ENCODE results near the gene TMEM120B. TPM values are rescaled to one million over a fixed set of nuclear protein-coding genes. Genes with fewer than 3 reads are reported as not detected.

TMEM120B gene
- total RNA-seq, 1 experiment from 2014 or later, result 8.7 TPM

GRCh38 chr12:121795034-121795968 is 82.7 kb downstream of the TMEM120B start:
- Histone ChIP-seq H3K27me3 (ENCODE audit: low read length) (no peaks in the 10 kb centered on the region), H2AFZ (ENCODE audit: low read length) (no peak overlapping the region), H3K27ac (ENCODE audit: low read length) (no peak overlapping the region), H3K4me2 (ENCODE audit: low read depth, low read length, poor library complexity, severe bottlenecking) (peak overlapping the region; percentile 60), H3K4me1 (ENCODE audit: low read length) (peaks cover 45% of the 10 kb centered on the region), H3K4me3 (ENCODE audit: low read length) (peak overlapping the region; percentile 55; the same call in 1 of the 2 replicates), H3K9me3 (ENCODE audit: low read length) (no peaks in the 10 kb centered on the region), H3K9ac (ENCODE audit: low read length) (peak overlapping the region; percentile 56), H3K36me3 (ENCODE audit: insufficient read depth, low read length) (no peaks in the 10 kb centered on the region), H4K20me1 (ENCODE audit: insufficient read depth, low read depth, low read length) (peaks cover 4% of the 10 kb centered on the region; the same call in 1 of the 2 replicates), H3K79me2 (ENCODE audit: low read length) (no peaks in the 10 kb centered on the region), H3K9me2 (replicated peaks; ENCODE audit: insufficient read depth, low read length) (no peaks in the 10 kb centered on the region)
- peak; percentile 90 for DNase-seq

- Histone ChIP-seq H3K9me2 (replicated peaks; ENCODE audit: insufficient read depth, low read length) (no peaks in the 10 kb centered on the region), H3K9ac (ENCODE audit: low read length) (no peak overlapping the region), H2AFZ (ENCODE audit: low read length) (no peak overlapping the region), H3K4me3 (ENCODE audit: low read length) (no peak overlapping the region), H4K20me1 (ENCODE audit: insufficient read depth, low read depth, low read length) (peaks cover 4% of the 10 kb centered on the region; the same call in 1 of the 2 replicates), H3K4me1 (ENCODE audit: low read length) (peaks cover 58% of the 10 kb centered on the region), H3K9me3 (ENCODE audit: low read length) (no peaks in the 10 kb centered on the region), H3K4me2 (ENCODE audit: low read depth, low read length, poor library complexity, severe bottlenecking) (no peak overlapping the region), H3K36me3 (ENCODE audit: insufficient read depth, low read length) (no peaks in the 10 kb centered on the region), H3K27me3 (ENCODE audit: low read length) (no peaks in the 10 kb centered on the region), H3K79me2 (ENCODE audit: low read length) (no peaks in the 10 kb centered on the region), H3K27ac (ENCODE audit: low read length) (no peak overlapping the region)
- no peak for DNase-seq
These were observed 84.6 kb downstream of the TMEM120B start for GRCh38 chr12:121796855-121797751.

- H3K9ac ChIP-seq (ENCODE audit: low read length), result no peak overlapping the region
- no peak overlapping the region for H3K27ac ChIP-seq (ENCODE audit: low read length)
- H3K79me2 ChIP-seq (ENCODE audit: low read length), result no peaks in the 10 kb centered on the region
- H3K27me3 ChIP-seq (ENCODE audit: low read length), result no peaks in the 10 kb centered on the region
- H2AFZ ChIP-seq (ENCODE audit: low read length), result no peak overlapping the region
- H3K4me1 ChIP-seq (ENCODE audit: low read length), result peaks cover 60% of the 10 kb centered on the region
- peak; percentile 38 for DNase-seq
- no peak overlapping the region for H3K4me3 ChIP-seq (ENCODE audit: low read length)
- H3K9me3 ChIP-seq (ENCODE audit: low read length), result no peaks in the 10 kb centered on the region
- H3K36me3 ChIP-seq (ENCODE audit: insufficient read depth, low read length), result no peaks in the 10 kb centered on the region
- H3K4me2 ChIP-seq (ENCODE audit: low read depth, low read length, poor library complexity, severe bottlenecking), result no peak overlapping the region
- H3K9me2 ChIP-seq (replicated peaks; ENCODE audit: insufficient read depth, low read length), result no peaks in the 10 kb centered on the region
- H4K20me1 ChIP-seq (ENCODE audit: insufficient read depth, low read depth, low read length), result peaks cover 4% of the 10 kb centered on the region; the same call in 1 of the 2 replicates
These were observed 85.6 kb downstream of the TMEM120B start for GRCh38 chr12:121797937-121798786.

GRCh38 chr12:121798787-121799155 is 86.2 kb downstream of the TMEM120B start:
- Histone ChIP-seq H2AFZ (ENCODE audit: low read length) (no peak overlapping the region), H3K36me3 (ENCODE audit: insufficient read depth, low read length) (no peaks in the 10 kb centered on the region), H3K27ac (ENCODE audit: low read length) (no peak overlapping the region), H3K79me2 (ENCODE audit: low read length) (no peaks in the 10 kb centered on the region), H4K20me1 (ENCODE audit: insufficient read depth, low read depth, low read length) (peaks cover 4% of the 10 kb centered on the region; the same call in 1 of the 2 replicates), H3K4me1 (ENCODE audit: low read length) (peaks cover 60% of the 10 kb centered on the region), H3K9me2 (replicated peaks; ENCODE audit: insufficient read depth, low read length) (no peaks in the 10 kb centered on the region), H3K4me3 (ENCODE audit: low read length) (no peak overlapping the region), H3K4me2 (ENCODE audit: low read depth, low read length, poor library complexity, severe bottlenecking) (no peak overlapping the region), H3K9ac (ENCODE audit: low read length) (no peak overlapping the region), H3K9me3 (ENCODE audit: low read length) (no peaks in the 10 kb centered on the region), H3K27me3 (ENCODE audit: low read length) (no peaks in the 10 kb centered on the region)
- DNase-seq, result no peak

- H3K9me3 ChIP-seq (ENCODE audit: low read length), result no peaks in the 10 kb centered on the region
- peaks cover 4% of the 10 kb centered on the region; the same call in 1 of the 2 replicates for H4K20me1 ChIP-seq (ENCODE audit: insufficient read depth, low read depth, low read length)
- peak; percentile 78 for DNase-seq
- H3K27me3 ChIP-seq (ENCODE audit: low read length), result no peaks in the 10 kb centered on the region
- H3K4me1 ChIP-seq (ENCODE audit: low read length), result peaks cover 56% of the 10 kb centered on the region
- H3K4me2 ChIP-seq (ENCODE audit: low read depth, low read length, poor library complexity, severe bottlenecking), result peak overlapping the region; percentile 90
- H2AFZ ChIP-seq (ENCODE audit: low read length), result no peak overlapping the region
- H3K36me3 ChIP-seq (ENCODE audit: insufficient read depth, low read length), result no peaks in the 10 kb centered on the region
- no peaks in the 10 kb centered on the region for H3K79me2 ChIP-seq (ENCODE audit: low read length)
- no peaks in the 10 kb centered on the region for H3K9me2 ChIP-seq (replicated peaks; ENCODE audit: insufficient read depth, low read length)
- peak overlapping the region; percentile 69; the same call in 1 of the 2 replicates for H3K4me3 ChIP-seq (ENCODE audit: low read length)
- no peak overlapping the region for H3K27ac ChIP-seq (ENCODE audit: low read length)
- H3K9ac ChIP-seq (ENCODE audit: low read length), result peak overlapping the region; percentile 82
These were observed 86.7 kb downstream of the TMEM120B start for GRCh38 chr12:121799156-121799841.

GRCh38 chr12:121799842-121800693 is 87.5 kb downstream of the TMEM120B start:
- Histone ChIP-seq H3K27ac (ENCODE audit: low read length) (peak overlapping the region; percentile 69), H3K4me3 (ENCODE audit: low read length) (peak overlapping the region; percentile 69), H3K79me2 (ENCODE audit: low read length) (no peaks in the 10 kb centered on the region), H3K36me3 (ENCODE audit: insufficient read depth, low read length) (no peaks in the 10 kb centered on the region), H3K9me2 (replicated peaks; ENCODE audit: insufficient read depth, low read length) (no peaks in the 10 kb centered on the region), H3K9me3 (ENCODE audit: low read length) (no peaks in the 10 kb centered on the region), H3K4me2 (ENCODE audit: low read depth, low read length, poor library complexity, severe bottlenecking) (peak overlapping the region; percentile 90), H3K27me3 (ENCODE audit: low read length) (no peaks in the 10 kb centered on the region), H3K9ac (ENCODE audit: low read length) (peak overlapping the region; percentile 82), H4K20me1 (ENCODE audit: insufficient read depth, low read depth, low read length) (peaks cover 4% of the 10 kb centered on the region; the same call in 1 of the 2 replicates), H2AFZ (ENCODE audit: low read length) (no peak overlapping the region), H3K4me1 (ENCODE audit: low read length) (peaks cover 56% of the 10 kb centered on the region)
- DNase-seq, result peak; percentile 76

Data from Karpas-422 (cell line).